H1 (cell line): ENCODE results near the gene ARL5A. TPM values are rescaled to one million over a fixed set of nuclear protein-coding genes. Genes with fewer than 3 reads are reported as not detected.

Source experiments
- CTCF ChIA-PET: fragments of 300-600 bp; sonication (Branson Sonifier 250); formaldehyde crosslinking; loops from one replicate; lab custom pipeline; 2021; ENCODE audit not compliant: partially characterized antibody; lab: Charles Lee
- POLR2A ChIA-PET: fragments of 300-600 bp; sonication (Branson Sonifier 250); formaldehyde crosslinking; loops from one replicate; lab custom pipeline; 2021; ENCODE audit warnings: inconsistent platforms; ENCODE audit not compliant: partially characterized antibody; lab: Charles Lee
- DNase-seq, 2 experiments: peaks; one replicate each; pipeline versions ENCODE4 v3.0.0 to v3.0.0-alpha.2; 2010 to 2022; ENCODE audit warnings: low spot score in 2 of 2, low read depth in 1 of 2, mixed read lengths in 1 of 2
- FAIRE-seq: peaks from 2 replicates; lab custom pipeline; 2011; peaks lifted over from hg19 to GRCh38; lab: Jason Lieb, UNC
- H2AFZ ChIP-seq: 2 replicates; pipeline ENCODE4 v1.8.1; 2012; ENCODE audit warnings: low read length, inconsistent platforms
- H2AK5ac ChIP-seq: 2 replicates; pipeline ENCODE4 v1.6.1; 2013; ENCODE audit warnings: low read depth, low read length
- H2BK120ac ChIP-seq: replicated peaks from 2 replicates; pipeline ENCODE3; 2013; ENCODE audit warnings: low read depth, low read length, inconsistent platforms
- H2BK12ac ChIP-seq: 2 replicates; pipeline ENCODE4 v1.6.1; 2013; ENCODE audit warnings: low read depth, low read length
- H2BK15ac ChIP-seq: 2 replicates; pipeline ENCODE4 v1.6.1; 2013; ENCODE audit warnings: low read length
- H2BK20ac ChIP-seq: 2 replicates; pipeline ENCODE4 v1.6.1; 2013; ENCODE audit warnings: low read length
- H2BK5ac ChIP-seq: 2 replicates; pipeline ENCODE4 v1.6.1; 2013; ENCODE audit warnings: low read depth, low read length
- H3K14ac ChIP-seq: 2 replicates; pipeline ENCODE4 v1.6.1; 2013; ENCODE audit warnings: inconsistent platforms; ENCODE audit not compliant: insufficient read length
- H3K18ac ChIP-seq: 2 replicates; pipeline ENCODE4 v1.6.1; 2013; ENCODE audit warnings: low read length; ENCODE audit errors: extremely low read depth
- H3K23ac ChIP-seq: 2 replicates; pipeline ENCODE4 v1.6.1; 2013; ENCODE audit warnings: inconsistent platforms; ENCODE audit not compliant: insufficient read length
- H3K23me2 ChIP-seq: 2 replicates; pipeline ENCODE4 v1.6.1; 2013; ENCODE audit warnings: low read depth, low read length
- H3K27ac ChIP-seq: 2 replicates; pipeline ENCODE4 v1.6.1; 2011; ENCODE audit warnings: low read depth, low read length, inconsistent platforms
- H3K27me3 ChIP-seq, 4 experiments: replicated peaks in 1 of 4; 1 replicate in 1 of 4; 2 replicates in 3 of 4; pipeline versions ENCODE4 v1.6.1 to v1.8.1; 2011 to 2013; ENCODE audit warnings: low read length in 3 of 4, mild to moderate bottlenecking in 3 of 4, inconsistent platforms in 2 of 4, mixed read lengths in 2 of 4, moderate library complexity in 1 of 4; ENCODE audit not compliant: control insufficient read depth in 3 of 4, insufficient read depth in 3 of 4; ENCODE audit errors: extremely low read depth in 1 of 4
- H3K36me3 ChIP-seq, 4 experiments: 2 replicates each; pipeline versions ENCODE4 v1.6.1 to v1.8.1; 2011 to 2013; ENCODE audit warnings: mild to moderate bottlenecking in 4 of 4, low read length in 3 of 4, moderate library complexity in 2 of 4, control low read depth in 1 of 4, inconsistent platforms in 1 of 4; ENCODE audit not compliant: insufficient read depth in 4 of 4, control insufficient read depth in 2 of 4
- H3K4ac ChIP-seq: replicated peaks from 2 replicates; pipeline ENCODE3; 2013; ENCODE audit warnings: low read length, low read depth, mixed read lengths, inconsistent platforms; ENCODE audit not compliant: insufficient read length
- H3K4me1 ChIP-seq, 4 experiments: replicated peaks in 1 of 4; 1 replicate in 1 of 4; 2 replicates in 3 of 4; pipeline versions ENCODE4 v1.6.1 to v1.8.1; 2011 to 2013; ENCODE audit warnings: low read length in 3 of 4, inconsistent platforms in 2 of 4, mixed read lengths in 1 of 4; ENCODE audit not compliant: insufficient read depth in 4 of 4, control insufficient read depth in 3 of 4
- H3K4me2 ChIP-seq, 2 experiments: 2 replicates each; pipeline versions ENCODE4 v1.6.1 to v1.8.1; 2011 to 2013; ENCODE audit warnings: low read depth in 2 of 2, low read length in 2 of 2, control low read depth in 1 of 2, inconsistent platforms in 1 of 2, mild to moderate bottlenecking in 1 of 2; ENCODE audit not compliant: insufficient read depth in 1 of 2
- H3K4me3 ChIP-seq, 4 experiments: fragments of 200-600, 300-600 bp in 1 of 4; sonication (generic), shearing (Covaris generic), sonication (Bioruptor Twin) in 1 of 4; 2 replicates each; pipeline versions ENCODE4 v1.5.1 to v1.8.1; 2011 to 2016; ENCODE audit warnings: low read length in 4 of 4, low read depth in 3 of 4, control low read depth in 2 of 4, inconsistent platforms in 2 of 4, mild to moderate bottlenecking in 2 of 4, mixed read lengths in 1 of 4, moderate library complexity in 1 of 4; ENCODE audit not compliant: insufficient read depth in 2 of 4; ENCODE audit errors: extremely low read depth in 1 of 4
- H3K56ac ChIP-seq: replicated peaks from 2 replicates; pipeline ENCODE3; 2013; ENCODE audit warnings: low read depth, mild to moderate bottlenecking, mixed read lengths, low read length, inconsistent platforms; ENCODE audit not compliant: insufficient read length
- H3K79me1 ChIP-seq: 2 replicates; pipeline ENCODE4 v1.6.1; 2013; ENCODE audit warnings: low read depth, low read length, control low read depth
- H3K79me2 ChIP-seq, 2 experiments: 2 replicates each; pipeline versions ENCODE4 v1.6.1 to v1.8.1; 2012 to 2013; ENCODE audit warnings: low read length in 2 of 2, mild to moderate bottlenecking in 2 of 2, inconsistent platforms in 1 of 2; ENCODE audit not compliant: insufficient read depth in 2 of 2, control insufficient read depth in 1 of 2
- H3K9ac ChIP-seq, 4 experiments: replicated peaks in 1 of 4; 1 replicate in 1 of 4; 2 replicates in 3 of 4; pipeline versions ENCODE4 v1.6.1 to v1.8.1; 2011 to 2013; ENCODE audit warnings: low read depth in 3 of 4, low read length in 3 of 4, control low read depth in 2 of 4, mild to moderate bottlenecking in 2 of 4, moderate library complexity in 2 of 4, inconsistent platforms in 1 of 4; ENCODE audit errors: extremely low read depth in 1 of 4
- H3K9me3 ChIP-seq, 2 experiments: 2 replicates each; pipeline versions ENCODE4 v1.6.1 to v1.8.1; 2012 to 2013; ENCODE audit warnings: mild to moderate bottlenecking in 2 of 2, moderate library complexity in 2 of 2, control low read depth in 1 of 2, inconsistent platforms in 1 of 2, low read depth in 1 of 2, low read length in 1 of 2, mixed read lengths in 1 of 2; ENCODE audit not compliant: insufficient read depth in 2 of 2
- H4K20me1 ChIP-seq, 2 experiments: replicated peaks in 1 of 2; 2 replicates each; pipeline versions ENCODE3 to v1.8.1; 2011 to 2013; ENCODE audit warnings: inconsistent platforms in 2 of 2, low read length in 2 of 2, mild to moderate bottlenecking in 1 of 2; ENCODE audit not compliant: insufficient read depth in 2 of 2, control insufficient read depth in 1 of 2
- H4K5ac ChIP-seq: 2 replicates; pipeline ENCODE4 v1.6.1; 2013; ENCODE audit warnings: low read length, low read depth, mixed read lengths, inconsistent platforms; ENCODE audit not compliant: insufficient read length
- H4K8ac ChIP-seq: 2 replicates; pipeline ENCODE4 v1.8.0; 2013; ENCODE audit warnings: mild to moderate bottlenecking, moderate library complexity, low read length, inconsistent platforms; ENCODE audit not compliant: insufficient read depth; ENCODE audit errors: extremely low read depth
- H4K91ac ChIP-seq: replicated peaks from 2 replicates; pipeline ENCODE3; 2013; ENCODE audit warnings: low read length, mixed read lengths, inconsistent platforms; ENCODE audit not compliant: insufficient read length
- ATF2 ChIP-seq: IDR thresholded peaks from 2 replicates; pipeline ENCODE4 v1.6.1; 2012; ENCODE audit warnings: low read length, inconsistent platforms
- CBX5 ChIP-seq: fragments of 300-800, 300-1000 bp; sonication (generic); IDR thresholded peaks from 2 replicates; pipeline ENCODE4 v1.7.1; 2016; ENCODE audit warnings: antibody characterized with exemption, low read length, low read depth
- GABPA ChIP-seq: IDR thresholded peaks from 2 replicates; pipeline ENCODE4 v1.6.1; 2011; ENCODE audit warnings: mild to moderate bottlenecking, low read length, moderate library complexity, borderline replicate concordance; ENCODE audit not compliant: insufficient read depth
- SP1 ChIP-seq: IDR thresholded peaks from 2 replicates; pipeline ENCODE4 v1.6.1; 2011; ENCODE audit warnings: low read depth, low read length
- TEAD4 ChIP-seq: IDR thresholded peaks from 2 replicates; pipeline ENCODE4 v1.6.1; 2012; ENCODE audit warnings: low read depth, low read length, inconsistent platforms, mixed read lengths
- WGBS, 2 experiments: shearing (Covaris generic) in 1 of 2; methylation state at CpG; one replicate each; pipeline versions ENCODE4 v1.1.6 to v1.1.7; 2013 to 2015; ENCODE audit warnings: low lambda C conversion rate in 2 of 2, mixed read lengths in 2 of 2, inconsistent platforms in 1 of 2, low coverage in 1 of 2, missing lambda C conversion rate in 1 of 2; ENCODE audit not compliant: insufficient replicate concordance in 2 of 2, insufficient coverage in 1 of 2, insufficient read length in 1 of 2; ENCODE audit errors: extremely low coverage in 1 of 2, missing lambda C conversion rate in 1 of 2; 5-methylcytosine and 5-hydroxymethylcytosine counted together
- polyA plus RNA-seq, 7 experiments: library from polyadenylated mRNA; depleted of rRNA in 3 of 7; stranded (reverse) in 5 of 7; unstranded in 2 of 7; fragments of >200 nt in 5 of 7; fragments of 200-250 nt in 2 of 7; gene quantifications; 1 replicate in 5 of 7; 2 replicates in 1 of 7; 4 replicates in 1 of 7; pipeline versions ENCODE4 v1.2.1 to v1.2.3, GENCODE V29; 2011 to 2013; ENCODE audit warnings: missing spikeins in 2 of 7, mixed read lengths in 2 of 7
- total RNA-seq: library from RNA; stranded (reverse); fragmentation: NEBNext Ultra II Directional; extraction: Animal tissue kit (Norgen Biotek cat#: 25700); gene quantifications from 2 replicates; pipeline ENCODE4 v1.2.1, GENCODE V29; 2021

ARL5A gene
- total and polyA plus RNA-seq, 2 of the 8 experiments (the other 6 are each of a cell fraction or from before 2014, with no cell fraction given): 12.6 to 86.3 TPM

GRCh38 chr2:151766437-151767153, 61.6 kb downstream of the ARL5A start:
- 94% methylated on average over 4 of the region's 4 CpGs; no CpG with 5 or more reads in 1 of the 2 experiments for WGBS, 2 experiments
- Histone ChIP-seq H3K9me3 (no peaks in the 10 kb centered on the region), H3K4ac (no peak overlapping the region), H2BK120ac (no peak overlapping the region), H3K23ac (no peak overlapping the region), H3K79me1 (no peaks in the 10 kb centered on the region), H2BK20ac (no peak overlapping the region), H2BK12ac (no peak overlapping the region), H2BK5ac (no peak overlapping the region), H2AK5ac (no peak overlapping the region), H3K14ac (no peak overlapping the region), H4K8ac (no peak overlapping the region), H3K23me2 (no peaks in the 10 kb centered on the region), H3K4me1 (peaks cover 0 to 4% (median 0%) of the 10 kb centered on the region in 4 experiments; a peak in 1 of 7 replicates), H3K56ac (no peak overlapping the region), H3K9ac (no peak overlapping the region), H2AFZ (no peak overlapping the region), H3K27me3 (no peaks in the 10 kb centered on the region), H3K27ac (no peak overlapping the region), H2BK15ac (peak overlapping the region; percentile 76; the same call in 1 of the 2 replicates), H3K4me3 (no peak overlapping the region), H4K20me1 (no peaks in the 10 kb centered on the region), H3K79me2 (no peaks in the 10 kb centered on the region), H3K4me2 (no peak overlapping the region), H3K36me3 (no peaks in the 10 kb centered on the region), H3K18ac (no peak overlapping the region), H4K91ac (no peak overlapping the region), H4K5ac (no peak overlapping the region)
- ChIA-PET CTCF (interaction anchor here (0.6 to 1.9 kb wide), 8 partner anchors 11 to 260 kb away, joined by 3 to 9 read pairs (median 4); no protein-coding TSS in a partner anchor), POLR2A (interaction anchor here (0.9 to 2.0 kb wide), 2 partner anchors 11 to 18 kb away, joined by 3 to 6 read pairs; no protein-coding TSS in a partner anchor)
- FAIRE-seq (no peak), DNase-seq (no peak)
- no peak for TF ChIP-seq GABPA
- no peak for TF ChIP-seq CBX5
- no peak for TF ChIP-seq TEAD4
- no peak for TF ChIP-seq SP1
- TF ChIP-seq ATF2: no peak
